GM12873 (cell line): ENCODE measurements around the gene TRABD.

ENCODE experiments used
- CTCF ChIP-seq: IDR thresholded peaks from 2 replicates; pipeline ENCODE4 v1.5.1; 2012; ENCODE audit warnings: low read depth, mild to moderate bottlenecking, moderate library complexity, low read length, control low read depth; ENCODE audit not compliant: insufficient read depth; ENCODE audit errors: missing control alignments

Gene TRABD

GRCh38 chr22:50198624-50199017 is 12.9 kb downstream of the TRABD start:
- no peak for TF ChIP-seq CTCF

- no peak for TF ChIP-seq CTCF
Measured at GRCh38 chr22:50199251-50199721, 13.6 kb downstream of the TRABD start.

- TF ChIP-seq CTCF, result no peak
Measured at GRCh38 chr22:50199829-50200460, 14.2 kb downstream of the TRABD start.

- TF ChIP-seq CTCF, result no peak
Measured at GRCh38 chr22:50200461-50201190, 14.9 kb downstream of the TRABD start, which contains the start of gene SELENOO. Gene SELENOO (plus strand): TSS chr22:50201011. CDS start chr22:50201037, 26 bp downstream.

- TF ChIP-seq CTCF, result no peak
Measured at GRCh38 chr22:50201191-50202129, 15.7 kb downstream of the TRABD start.

- TF ChIP-seq CTCF, result no peak
Measured at GRCh38 chr22:50202130-50202666, 16.5 kb downstream of the TRABD start.

- TF ChIP-seq CTCF, result no peak
Measured at GRCh38 chr22:50203288-50203687, 17.6 kb downstream of the TRABD start.
